ENCODE measurements around the gene TRAPPC3.
A peak's percentile ranks its signal among the peaks of the same experiment; 100 is the strongest.

TRAPPC3 gene

GRCh38 chr1:36106269-36106668 is 43.0 kb downstream of the TRAPPC3 start:
- no peak overlapping the region for H3K23ac ChIP-seq (ENCODE audit: low read length in 2 of 2)
- H3K4me2 ChIP-seq (ENCODE audit: low read length, poor library complexity, severe bottlenecking): no peak overlapping the region
- H3K9ac ChIP-seq (ENCODE audit: low read length): no peak overlapping the region
- H3K27ac ChIP-seq (ENCODE audit: low read length, poor library complexity, severe bottlenecking): peak overlapping the region; percentile 24
- no peak overlapping the region for H4K8ac ChIP-seq (ENCODE audit: low read length)
- H3K4me1 ChIP-seq (ENCODE audit: control insufficient read depth, insufficient read depth, low read depth, low read length): peaks cover 35% of the 10 kb centered on the region
- no peaks in the 10 kb centered on the region for H3K27me3 ChIP-seq (ENCODE audit: control insufficient read depth in 1 of 2, insufficient read depth in 1 of 2, low read length in 2 of 2)
- H2BK12ac ChIP-seq (ENCODE audit: low read length in 2 of 2): peak overlapping the region in 1 of 2 experiments; percentile 45
- DNase-seq: no peak
- no peaks in the 10 kb centered on the region for H3K79me1 ChIP-seq (replicated peaks; ENCODE audit: low read length, poor library complexity, severe bottlenecking)
- no peaks in the 10 kb centered on the region for H3K36me3 ChIP-seq (ENCODE audit: control insufficient read depth in 1 of 2, insufficient read depth in 2 of 2, low read depth in 1 of 2, low read length in 2 of 2)
- 46% methylated on average over 3 of the region's 5 CpGs for WGBS
- no peak overlapping the region for H2BK5ac ChIP-seq (ENCODE audit: low read depth, low read length, poor library complexity, severe bottlenecking)
- H2AFZ ChIP-seq (ENCODE audit: low read depth, low read length): no peak overlapping the region
- H3K4ac ChIP-seq (ENCODE audit: low read depth in 1 of 2, low read length in 2 of 2): no peak overlapping the region
- H2BK15ac ChIP-seq (ENCODE audit: low read depth, poor library complexity, severe bottlenecking): no peak overlapping the region
- H2AK5ac ChIP-seq (ENCODE audit: low read length, severe bottlenecking): no peak overlapping the region
- H3K9me3 ChIP-seq (ENCODE audit: control insufficient read depth, low read length): no peaks in the 10 kb centered on the region
- no peak overlapping the region for H4K91ac ChIP-seq (ENCODE audit: low read length)
- H2BK120ac ChIP-seq (ENCODE audit: low read depth, low read length): no peak overlapping the region
- H3K18ac ChIP-seq (ENCODE audit: low read depth in 1 of 2, low read length in 2 of 2): no peak overlapping the region
- no peak overlapping the region for H3K4me3 ChIP-seq (ENCODE audit: insufficient read depth in 1 of 2, low read depth in 1 of 2, low read length in 2 of 2)
- H3K14ac ChIP-seq (ENCODE audit: low read length in 2 of 2): no peak overlapping the region

GRCh38 chr1:36101546-36101945 is 47.7 kb downstream of the TRAPPC3 start:
- H3K36me3 ChIP-seq (ENCODE audit: control insufficient read depth in 1 of 2, insufficient read depth in 2 of 2, low read depth in 1 of 2, low read length in 2 of 2): peaks cover 0 to 27% of the 10 kb centered on the region in 2 experiments
- no peak overlapping the region for H2BK12ac ChIP-seq (ENCODE audit: low read length in 2 of 2)
- WGBS: 97% methylated on average over 4 of the region's 5 CpGs
- H2AK5ac ChIP-seq (ENCODE audit: low read length, severe bottlenecking): no peak overlapping the region
- no peaks in the 10 kb centered on the region for H3K27me3 ChIP-seq (ENCODE audit: control insufficient read depth in 1 of 2, insufficient read depth in 1 of 2, low read length in 2 of 2)
- H2AFZ ChIP-seq (ENCODE audit: low read depth, low read length): no peak overlapping the region
- no peak overlapping the region for H4K91ac ChIP-seq (ENCODE audit: low read length)
- H3K4me2 ChIP-seq (ENCODE audit: low read length, poor library complexity, severe bottlenecking): no peak overlapping the region
- no peak overlapping the region for H3K9ac ChIP-seq (ENCODE audit: low read length)
- H3K9me3 ChIP-seq (ENCODE audit: control insufficient read depth, low read length): no peaks in the 10 kb centered on the region
- H2BK5ac ChIP-seq (ENCODE audit: low read depth, low read length, poor library complexity, severe bottlenecking): no peak overlapping the region
- no peak overlapping the region for H2BK120ac ChIP-seq (ENCODE audit: low read depth, low read length)
- H3K14ac ChIP-seq (ENCODE audit: low read length in 2 of 2): no peak overlapping the region
- H3K27ac ChIP-seq (ENCODE audit: low read length, poor library complexity, severe bottlenecking): no peak overlapping the region
- no peak overlapping the region for H2BK15ac ChIP-seq (ENCODE audit: low read depth, poor library complexity, severe bottlenecking)
- no peaks in the 10 kb centered on the region for H3K79me1 ChIP-seq (replicated peaks; ENCODE audit: low read length, poor library complexity, severe bottlenecking)
- DNase-seq: no peak
- peaks cover 15% of the 10 kb centered on the region for H3K4me1 ChIP-seq (ENCODE audit: control insufficient read depth, insufficient read depth, low read depth, low read length)
- H4K8ac ChIP-seq (ENCODE audit: low read length): no peak overlapping the region
- no peak overlapping the region for H3K18ac ChIP-seq (ENCODE audit: low read depth in 1 of 2, low read length in 2 of 2)
- no peak overlapping the region for H3K4me3 ChIP-seq (ENCODE audit: insufficient read depth in 1 of 2, low read depth in 1 of 2, low read length in 2 of 2)
- no peak overlapping the region for H3K4ac ChIP-seq (ENCODE audit: low read depth in 1 of 2, low read length in 2 of 2)
- H3K23ac ChIP-seq (ENCODE audit: low read length in 2 of 2): no peak overlapping the region

- H3K23ac ChIP-seq (ENCODE audit: low read length in 2 of 2): no peak overlapping the region
- no peak overlapping the region for H3K14ac ChIP-seq (ENCODE audit: low read length in 2 of 2)
- H2AFZ ChIP-seq (ENCODE audit: low read depth, low read length): no peak overlapping the region
- peaks cover 11 to 38% of the 10 kb centered on the region in 2 experiments for H3K36me3 ChIP-seq (ENCODE audit: control insufficient read depth in 1 of 2, insufficient read depth in 2 of 2, low read depth in 1 of 2, low read length in 2 of 2)
- H3K27ac ChIP-seq (ENCODE audit: low read length, poor library complexity, severe bottlenecking): no peak overlapping the region
- H3K4me3 ChIP-seq (ENCODE audit: insufficient read depth in 1 of 2, low read depth in 1 of 2, low read length in 2 of 2): no peak overlapping the region
- H3K4me2 ChIP-seq (ENCODE audit: low read length, poor library complexity, severe bottlenecking): no peak overlapping the region
- H2BK120ac ChIP-seq (ENCODE audit: low read depth, low read length): no peak overlapping the region
- no peaks in the 10 kb centered on the region for H3K27me3 ChIP-seq (ENCODE audit: control insufficient read depth in 1 of 2, insufficient read depth in 1 of 2, low read length in 2 of 2)
- no peak overlapping the region for H3K18ac ChIP-seq (ENCODE audit: low read depth in 1 of 2, low read length in 2 of 2)
- no peak overlapping the region for H2BK12ac ChIP-seq (ENCODE audit: low read length in 2 of 2)
- 82% methylated on average over 6 of the region's 6 CpGs for WGBS
- no peak overlapping the region for H2BK5ac ChIP-seq (ENCODE audit: low read depth, low read length, poor library complexity, severe bottlenecking)
- H3K4ac ChIP-seq (ENCODE audit: low read depth in 1 of 2, low read length in 2 of 2): no peak overlapping the region
- H3K79me1 ChIP-seq (replicated peaks; ENCODE audit: low read length, poor library complexity, severe bottlenecking): no peaks in the 10 kb centered on the region
- H3K4me1 ChIP-seq (ENCODE audit: control insufficient read depth, insufficient read depth, low read depth, low read length): peaks cover 9% of the 10 kb centered on the region
- DNase-seq: no peak
- H3K9me3 ChIP-seq (ENCODE audit: control insufficient read depth, low read length): no peaks in the 10 kb centered on the region
- no peak overlapping the region for H2AK5ac ChIP-seq (ENCODE audit: low read length, severe bottlenecking)
- H2BK15ac ChIP-seq (ENCODE audit: low read depth, poor library complexity, severe bottlenecking): no peak overlapping the region
- H4K8ac ChIP-seq (ENCODE audit: low read length): no peak overlapping the region
- H4K91ac ChIP-seq (ENCODE audit: low read length): no peak overlapping the region
- peak overlapping the region; percentile 39 for H3K9ac ChIP-seq (ENCODE audit: low read length)
These were observed 48.9 kb downstream of the TRAPPC3 start for GRCh38 chr1:36100376-36100775.

GRCh38 chr1:36099681-36100341 is 49.5 kb downstream of the TRAPPC3 start:
- peaks cover 11% of the 10 kb centered on the region for H3K4me1 ChIP-seq (ENCODE audit: control insufficient read depth, insufficient read depth, low read depth, low read length)
- H3K4ac ChIP-seq (ENCODE audit: low read depth in 1 of 2, low read length in 2 of 2): no peak overlapping the region
- H3K18ac ChIP-seq (ENCODE audit: low read depth in 1 of 2, low read length in 2 of 2): peak overlapping the region in 1 of 2 experiments; percentile 1
- H3K27ac ChIP-seq (ENCODE audit: low read length, poor library complexity, severe bottlenecking): no peak overlapping the region
- H3K27me3 ChIP-seq (ENCODE audit: control insufficient read depth in 1 of 2, insufficient read depth in 1 of 2, low read length in 2 of 2): no peaks in the 10 kb centered on the region
- no peak overlapping the region for H2BK120ac ChIP-seq (ENCODE audit: low read depth, low read length)
- H3K14ac ChIP-seq (ENCODE audit: low read length in 2 of 2): no peak overlapping the region
- peak overlapping the region; percentile 39 for H3K9ac ChIP-seq (ENCODE audit: low read length)
- H2BK12ac ChIP-seq (ENCODE audit: low read length in 2 of 2): peak overlapping the region in 1 of 2 experiments; percentile 24
- H3K23ac ChIP-seq (ENCODE audit: low read length in 2 of 2): no peak overlapping the region
- peak overlapping the region; percentile 26 for H2BK15ac ChIP-seq (ENCODE audit: low read depth, poor library complexity, severe bottlenecking)
- no peak overlapping the region for H3K4me3 ChIP-seq (ENCODE audit: insufficient read depth in 1 of 2, low read depth in 1 of 2, low read length in 2 of 2)
- no peak overlapping the region for H2BK5ac ChIP-seq (ENCODE audit: low read depth, low read length, poor library complexity, severe bottlenecking)
- H2AK5ac ChIP-seq (ENCODE audit: low read length, severe bottlenecking): peak overlapping the region; percentile 61
- H3K9me3 ChIP-seq (ENCODE audit: control insufficient read depth, low read length): no peaks in the 10 kb centered on the region
- H2AFZ ChIP-seq (ENCODE audit: low read depth, low read length): no peak overlapping the region
- H3K79me1 ChIP-seq (replicated peaks; ENCODE audit: low read length, poor library complexity, severe bottlenecking): peaks cover 2% of the 10 kb centered on the region
- H4K91ac ChIP-seq (ENCODE audit: low read length): no peak overlapping the region
- WGBS: 52% methylated on average over 17 of the region's 18 CpGs
- H3K4me2 ChIP-seq (ENCODE audit: low read length, poor library complexity, severe bottlenecking): no peak overlapping the region
- H3K36me3 ChIP-seq (ENCODE audit: control insufficient read depth in 1 of 2, insufficient read depth in 2 of 2, low read depth in 1 of 2, low read length in 2 of 2): peaks cover 16 to 40% of the 10 kb centered on the region in 2 experiments
- DNase-seq: peak; percentile 72
- H4K8ac ChIP-seq (ENCODE audit: low read length): peak overlapping the region; percentile 42

Measured in mesenchymal stem cell (in vitro differentiated cells and primary cell).